ENCODE results near the gene MARVELD1. TPM values are rescaled to one million over a fixed set of nuclear protein-coding genes. Genes with fewer than 3 reads are reported as not detected.

The MARVELD1 gene
- total RNA-seq: 10 to 100 TPM; 25.8 to 36.7 (median 31.0) TPM

GRCh38 chr10:97713339-97713825 lies at the start of gene MARVELD1:
Gene MARVELD1 (plus strand): TSS chr10:97713730. CDS start chr10:97713877, 147 bp downstream.
- Histone ChIP-seq H3K27ac (peak within 1 kb of the TSS; percentile 86), H3K36me3 (peaks cover 7% of the 10 kb centered on the region), H3K4me3 (peak within 1 kb of the TSS; percentile 54), H3K4me1 (peaks cover 60% of the 10 kb centered on the region), H3K9me3 (no peaks in the 10 kb centered on the region), H3K27me3 (no peaks in the 10 kb centered on the region)
- 5% methylated on average over 37 of the region's 37 CpGs for WGBS
- peak; percentile 85 to 90 for DNase-seq (ENCODE audit: low spot score in 2 of 2)
- no peak for TF ChIP-seq CTCF (IDR thresholded peaks at IDR 0.05)
- TF ChIP-seq POLR2AphosphoS5 (IDR thresholded peaks at IDR 0.05): no peak
- no peak for TF ChIP-seq EP300 (IDR thresholded peaks at IDR 0.05)
- no peak for TF ChIP-seq POLR2A (IDR thresholded peaks at IDR 0.05)

- DNase-seq (ENCODE audit: low spot score in 2 of 2): no peak
Measured at GRCh38 chr10:97664282-97664850, 49.2 kb upstream of the MARVELD1 start.

GRCh38 chr10:97666992-97667391 lies 46.5 kb upstream of the MARVELD1 start:
- no peaks in the 10 kb centered on the region for H3K27me3 ChIP-seq
- no peaks in the 10 kb centered on the region for H3K9me3 ChIP-seq
- no peak overlapping the region for H3K27ac ChIP-seq
- 92% methylated on average over 7 of the region's 7 CpGs for whole genome bisulfite sequencing
- TF ChIP-seq POLR2A (IDR thresholded peaks at IDR 0.05) (no peak), POLR2AphosphoS5 (IDR thresholded peaks at IDR 0.05) (no peak), EP300 (IDR thresholded peaks at IDR 0.05) (no peak), CTCF (IDR thresholded peaks at IDR 0.05) (no peak)
- no peaks in the 10 kb centered on the region for H3K4me1 ChIP-seq
- DNase-seq (ENCODE audit: low spot score in 2 of 2): no peak
- H3K36me3 ChIP-seq: peaks cover 72% of the 10 kb centered on the region
- no peak overlapping the region for H3K4me3 ChIP-seq

More at GRCh38 chr10:97664282-97664850, 49.2 kb upstream of the MARVELD1 start:
- H3K36me3 ChIP-seq: peaks cover 51% of the 10 kb centered on the region
- H3K27me3 ChIP-seq: no peaks in the 10 kb centered on the region
- H3K4me1 ChIP-seq: no peaks in the 10 kb centered on the region
- H3K4me3 ChIP-seq: no peak overlapping the region
- TF ChIP-seq CTCF (IDR thresholded peaks at IDR 0.05) (no peak), POLR2AphosphoS5 (IDR thresholded peaks at IDR 0.05) (no peak), EP300 (IDR thresholded peaks at IDR 0.05) (no peak), POLR2A (IDR thresholded peaks at IDR 0.05) (no peak)
- WGBS: 96% methylated on average over 1 of the region's 1 CpG
- H3K9me3 ChIP-seq: no peaks in the 10 kb centered on the region
- no peak overlapping the region for H3K27ac ChIP-seq

GRCh38 chr10:97667463-97667862 lies 46.1 kb upstream of the MARVELD1 start:
- no peak for TF ChIP-seq CTCF (IDR thresholded peaks at IDR 0.05)
- no peak for TF ChIP-seq EP300 (IDR thresholded peaks at IDR 0.05)
- no peak for TF ChIP-seq POLR2A (IDR thresholded peaks at IDR 0.05)
- TF ChIP-seq POLR2AphosphoS5 (IDR thresholded peaks at IDR 0.05): no peak
- no peaks in the 10 kb centered on the region for H3K4me1 ChIP-seq
- WGBS: 94% methylated on average over 6 of the region's 6 CpGs
- H3K27ac ChIP-seq: no peak overlapping the region
- no peak for DNase-seq (ENCODE audit: low spot score in 2 of 2)
- H3K4me3 ChIP-seq: no peak overlapping the region
- H3K9me3 ChIP-seq: no peaks in the 10 kb centered on the region
- no peaks in the 10 kb centered on the region for H3K27me3 ChIP-seq
- H3K36me3 ChIP-seq: peaks cover 74% of the 10 kb centered on the region

GRCh38 chr10:97669571-97669970 lies 44.0 kb upstream of the MARVELD1 start:
- TF ChIP-seq CTCF (IDR thresholded peaks at IDR 0.05) (no peak), POLR2AphosphoS5 (IDR thresholded peaks at IDR 0.05) (no peak), POLR2A (IDR thresholded peaks at IDR 0.05) (no peak), EP300 (IDR thresholded peaks at IDR 0.05) (no peak)
- Histone ChIP-seq H3K4me3 (no peak overlapping the region), H3K27me3 (no peaks in the 10 kb centered on the region), H3K36me3 (peaks cover 82% of the 10 kb centered on the region), H3K4me1 (no peaks in the 10 kb centered on the region), H3K9me3 (no peaks in the 10 kb centered on the region), H3K27ac (no peak overlapping the region)
- no peak for DNase-seq (ENCODE audit: low spot score in 2 of 2)
- WGBS: 82% methylated on average over 1 of the region's 1 CpG

Data from suprapubic skin (tissue), 4 donors.